GM12878 (cell line): ENCODE results near the gene AHCYL2. TPM values are rescaled to one million over a fixed set of nuclear protein-coding genes. Genes with fewer than 3 reads are reported as not detected.

Source experiments
- ATAC-seq: fragments of 200-7000 bp; cut with Tn5 transposase; 3 replicates; pipeline ENCODE4 v1.9.1; 2020; ENCODE audit warnings: mild to moderate bottlenecking, moderate library complexity
- BruUV-seq: library from RNA; stranded (reverse); fragments of 400-500 nt; replicated peaks from 2 replicates; lab custom pipeline; 2021; lab: Mats Ljungman, UMichigan
- CTCF ChIA-PET: fragments of 300-600 bp; sonication (Branson Sonifier 250); formaldehyde crosslinking; extraction: SDS; loops from one replicate; lab custom pipeline; 2021; ENCODE audit warnings: inconsistent platforms; lab: Yijun Ruan, JAX
- POLR2A ChIA-PET: fragments of 350-600 bp; formaldehyde crosslinking; extraction: SDS; loops from one replicate; lab custom pipeline; 2021; ENCODE audit warnings: inconsistent platforms; lab: Charles Lee
- RAD21 ChIA-PET: fragments of 300-600 bp; sonication (Branson Sonifier 250); formaldehyde crosslinking; loops from one replicate; lab custom pipeline; 2023; ENCODE audit warnings: antibody characterized with exemption; ENCODE audit not compliant: unreplicated experiment; lab: Charles Lee
- SMC1A ChIA-PET: fragments of 300-600 bp; sonication (Branson Sonifier 250); formaldehyde crosslinking; loops from one replicate; lab custom pipeline; 2023; ENCODE audit not compliant: unreplicated experiment, uncharacterized antibody; lab: Charles Lee
- DNase-seq: peaks from one replicate; pipeline ENCODE4 v3.0.0-alpha.2; 2011; ENCODE audit warnings: low read depth, low spot score
- FAIRE-seq: peaks from 3 replicates; lab custom pipeline; 2011; peaks lifted over from hg19 to GRCh38; lab: Jason Lieb, UNC
- H2AFZ ChIP-seq: 2 replicates; pipeline ENCODE4 v1.6.0; 2011; ENCODE audit warnings: low read depth, low read length, control low read depth; ENCODE audit not compliant: control insufficient read depth
- H3K27ac ChIP-seq: 2 replicates; pipeline ENCODE4 v1.5.1; 2011; ENCODE audit warnings: control low read depth; ENCODE audit not compliant: control insufficient read depth, insufficient read depth
- H3K27me3 ChIP-seq, 2 experiments: replicated peaks in 1 of 2; 2 replicates each; pipeline versions ENCODE4 v1.6.0 to v1.6.1; 2011; ENCODE audit warnings: low read length in 1 of 2; ENCODE audit not compliant: control insufficient read depth in 2 of 2, insufficient read depth in 2 of 2
- H3K36me3 ChIP-seq, 2 experiments: 2 replicates each; pipeline ENCODE4 v1.5.1; 2011; ENCODE audit warnings: low read length in 1 of 2; ENCODE audit not compliant: control insufficient read depth in 2 of 2, insufficient read depth in 2 of 2
- H3K4me1 ChIP-seq: 2 replicates; pipeline ENCODE4 v1.6.1; 2011; ENCODE audit warnings: mild to moderate bottlenecking, low read length, moderate library complexity, mixed read lengths; ENCODE audit not compliant: control insufficient read depth, insufficient read depth
- H3K4me2 ChIP-seq: 2 replicates; pipeline ENCODE4 v1.6.0; 2011; ENCODE audit warnings: control low read depth; ENCODE audit not compliant: control insufficient read depth, insufficient read depth
- H3K4me3 ChIP-seq: fragments of 200-600 bp; sonication (generic); 2 replicates; pipeline ENCODE4 v1.5.1; 2016
- H3K79me2 ChIP-seq: 2 replicates; pipeline ENCODE4 v1.6.0; 2011; ENCODE audit warnings: low read length; ENCODE audit not compliant: control insufficient read depth, insufficient read depth
- H3K9ac ChIP-seq: 2 replicates; pipeline ENCODE4 v1.8.0; 2011; ENCODE audit warnings: low read length, control low read depth, mixed read lengths; ENCODE audit not compliant: control insufficient read depth, insufficient read depth
- H3K9me3 ChIP-seq: replicated peaks from 3 replicates; pipeline ENCODE4 v1.5.1; 2011; ENCODE audit warnings: mild to moderate bottlenecking, low read length; ENCODE audit not compliant: control insufficient read depth, insufficient read depth
- H4K20me1 ChIP-seq: 2 replicates; pipeline ENCODE4 v1.6.0; 2011; ENCODE audit not compliant: control insufficient read depth, insufficient read depth
- CTCF ChIP-seq, 3 experiments: IDR thresholded peaks in 2 of 3; conservative IDR thresholded peaks in 1 of 3; 2 replicates each; pipeline ENCODE4 v1.5.1; 2011; ENCODE audit warnings: low read depth in 3 of 3, low read length in 3 of 3, mild to moderate bottlenecking in 3 of 3, control low read depth in 2 of 3, moderate library complexity in 2 of 3, inconsistent platforms in 1 of 3, mixed read lengths in 1 of 3; ENCODE audit not compliant: control insufficient read depth in 2 of 3, insufficient read depth in 1 of 3; ENCODE audit errors: extremely low read depth in 1 of 3
- ELK1 ChIP-seq: IDR thresholded peaks from 2 replicates; pipeline ENCODE4 v1.6.1; 2012; ENCODE audit warnings: low read depth, low read length, improper control_type of control experiment
- SPI1 ChIP-seq: IDR thresholded peaks from 2 replicates; pipeline ENCODE4 v1.6.1; 2011; ENCODE audit warnings: low read depth, mild to moderate bottlenecking, low read length, moderate library complexity, borderline replicate concordance; ENCODE audit not compliant: insufficient read depth
- ZNF24 ChIP-seq: fragments of 450-650 bp; IDR thresholded peaks from 2 replicates; pipeline ENCODE4 v1.6.1; 2017; ENCODE audit warnings: antibody characterized with exemption, mild to moderate bottlenecking
- WGBS: methylation state at CpG from one replicate; pipeline ENCODE4 v1.1.6; 2016; ENCODE audit warnings: low lambda C conversion rate; ENCODE audit not compliant: insufficient replicate concordance, insufficient coverage; ENCODE audit errors: missing lambda C conversion rate; 5-methylcytosine and 5-hydroxymethylcytosine counted together
- in situ Hi-C: fragments of 300-500 bp; cut with MboI; formaldehyde crosslinking; loops from 9 replicates; pipeline ENCODE4 v1.14.3; 2018; ENCODE audit warnings: mixed read lengths
- intact Hi-C: fragments of 100-400 bp; cut with micrococcal nuclease; formaldehyde crosslinking; loops from one replicate; pipeline ENCODE4 v1.14.2; 2022; ENCODE audit not compliant: unreplicated experiment
- polyA plus RNA-seq, 11 experiments: library from polyadenylated mRNA; depleted of rRNA in 4 of 11; unstranded in 6 of 11; stranded (reverse) in 5 of 11; fragments of >200 nt; fragmentation: Nextera tagmentation in 4 of 11; fragmentation: Illumina TruSeq in 1 of 11; extraction: Ambion mirVana in 4 of 11; extraction: Trizol in 1 of 11; gene quantifications; 1 replicate in 1 of 11; 2 replicates in 10 of 11; pipeline versions ENCODE4 v1.2.1 to v1.2.3, GENCODE V29; 2011 to 2016; ENCODE audit warnings: inconsistent platforms in 2 of 11, missing spikeins in 2 of 11, low read depth in 1 of 11
- total RNA-seq, 4 experiments: library from RNA; depleted of rRNA in 3 of 4; stranded (reverse); fragments of >200 nt in 3 of 4; fragmentation: Illumina TruSeq in 1 of 4; extraction: Trizol in 1 of 4; gene quantifications; 2 replicates each; pipeline versions ENCODE4 v1.2.1 to v1.2.3, GENCODE V29; 2013 to 2021

AHCYL2 gene
- total and polyA plus RNA-seq, 10 of the 15 experiments (the other 5 are each of a cell fraction or from before 2014, with no cell fraction given): 1.7 to 29.1 (median 5.4) TPM

DNA sequence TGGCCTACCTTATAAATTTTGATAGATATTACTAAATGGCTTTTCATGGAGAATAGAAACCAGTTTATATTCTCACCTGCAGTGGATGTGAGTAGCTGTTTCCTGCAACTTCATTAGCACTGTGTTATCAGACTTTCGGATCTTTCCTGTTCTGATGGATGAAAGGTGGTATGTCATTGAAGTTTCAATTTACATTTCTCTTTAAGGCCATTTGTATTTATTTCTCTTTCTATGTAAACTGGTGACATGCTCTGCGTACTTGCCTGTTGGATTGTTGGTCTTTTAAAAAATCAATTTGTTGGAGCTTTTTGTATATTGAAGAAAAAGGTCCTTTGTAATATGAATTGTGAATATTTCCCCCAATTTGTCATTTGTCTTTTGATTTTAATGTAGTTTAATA lies 113.6 kb downstream of the AHCYL2 start:
- TF ChIP-seq ZNF24 (no peak), SPI1 (no peak), ELK1 (no peak), CTCF (IDR thresholded peaks at IDR 0.05 in 2 of 3, conservative IDR thresholded peaks at IDR 0.05 in 1 of 3; ENCODE audit: control insufficient read depth in 2 of 3, extremely low read depth in 1 of 3, insufficient read depth in 1 of 3, low read depth in 3 of 3, low read length in 3 of 3) (no peak)
- TF ChIP-seq, all 136 proteins: peak for 0
- RAD21 ChIA-PET: interaction anchor here (1.2 kb wide), 1 partner anchor 120 kb away, joined by 4 read pairs; no protein-coding TSS in a partner anchor
- H3K4me2 ChIP-seq: no peak overlapping the region
- DNase-seq: no peak
- no peak for FAIRE-seq
- WGBS: 97% methylated on average over 2 of the region's 2 CpGs
- ATAC-seq: no peak
- intact Hi-C loops: no loop called here
- H4K20me1 ChIP-seq: no peaks in the 10 kb centered on the region
- no peaks in the 10 kb centered on the region for H3K79me2 ChIP-seq
- H3K4me1 ChIP-seq: no peaks in the 10 kb centered on the region; the same call in 1 of the 2 replicates
- no peaks in the 10 kb centered on the region for H3K9me3 ChIP-seq
- H2AFZ ChIP-seq: no peak overlapping the region
- no peaks in the 10 kb centered on the region for H3K36me3 ChIP-seq
- H3K27ac ChIP-seq: no peak overlapping the region
- CTCF ChIA-PET: interaction anchor here (1.0 to 12.0 kb wide), 5 partner anchors 15 to 133 kb away, joined by 3 to 561 read pairs (median 6); no protein-coding TSS in a partner anchor
- in situ Hi-C loops: no loop called here
- H3K27me3 ChIP-seq: no peaks in the 10 kb centered on the region
- SMC1A ChIA-PET: interaction anchor here (1.1 to 10.3 kb wide), 3 partner anchors 21 to 136 kb away, joined by 3 to 451 read pairs (median 3); no protein-coding TSS in a partner anchor
- no peak overlapping the region for H3K9ac ChIP-seq
- POLR2A ChIA-PET: no interaction called here
- BruUV-seq: no TSS peak
- H3K4me3 ChIP-seq: no peak overlapping the region
